Fibroblast of lung (primary cell): Measurements from ENCODE around the gene TMEM52.

Source experiments
- EZH2 ChIP-seq: IDR thresholded peaks from 2 replicates; pipeline ENCODE4 v1.5.1; 2012; ENCODE audit warnings: low read length, control low read depth, mild to moderate bottlenecking; ENCODE audit errors: missing control alignments
- TF ChIP-seq, protein P1 (sequence below), 2 donors: IDR thresholded peaks in 1 of 2; conservative IDR thresholded peaks in 1 of 2; 1 replicate in 1 of 2; 2 replicates in 1 of 2; pipeline ENCODE4 v1.5.1; 2011 to 2012; ENCODE audit warnings: low read length in 2 of 2, control low read depth in 1 of 2, inconsistent platforms in 1 of 2, low read depth in 1 of 2, mild to moderate bottlenecking in 1 of 2

DNA sequence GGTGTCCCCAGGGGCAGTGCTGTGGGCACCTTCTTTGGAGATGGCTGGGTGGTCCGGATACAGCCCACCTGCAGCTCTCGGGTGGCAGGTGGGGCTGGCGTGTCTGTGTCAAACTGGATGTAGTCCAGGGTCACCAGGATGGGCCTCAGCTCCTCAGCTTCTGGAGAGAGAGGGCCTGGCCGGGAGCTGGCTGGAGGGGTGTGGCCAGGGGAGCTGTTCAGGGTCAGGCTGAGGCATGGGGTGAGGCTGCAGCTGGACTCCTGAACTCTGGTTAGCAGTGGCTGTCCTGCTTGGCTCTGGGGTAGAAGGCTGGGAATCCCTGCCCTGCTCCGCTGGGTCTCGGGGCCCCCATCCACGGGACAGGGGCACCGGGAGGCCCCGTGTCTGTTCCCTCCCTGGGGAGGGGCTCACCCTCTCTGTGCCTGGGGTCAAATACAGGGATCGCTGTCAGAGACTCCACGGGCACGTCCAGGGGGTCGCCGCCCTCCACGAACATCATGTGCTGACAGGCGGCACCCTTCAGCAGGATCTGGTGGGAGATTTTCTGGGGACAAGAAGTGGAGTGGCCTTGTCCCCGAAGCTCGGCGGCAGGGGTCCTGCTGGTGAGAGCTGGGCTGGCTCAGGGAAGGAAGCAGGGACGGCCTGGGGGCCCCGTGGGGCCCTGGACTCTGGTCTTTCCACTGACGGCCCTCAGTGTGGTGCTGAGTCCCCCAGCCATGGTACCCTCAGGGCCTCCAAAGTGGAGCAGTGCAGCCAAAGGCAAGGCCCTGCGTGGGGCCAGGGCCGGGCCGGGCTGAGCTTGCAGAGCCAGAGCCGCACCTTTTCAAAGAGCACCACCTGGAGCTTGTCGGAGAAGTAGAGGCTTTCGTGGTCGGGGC lies 4.1 kb upstream of the TMEM52 start:
- TF ChIP-seq, protein P1, sequence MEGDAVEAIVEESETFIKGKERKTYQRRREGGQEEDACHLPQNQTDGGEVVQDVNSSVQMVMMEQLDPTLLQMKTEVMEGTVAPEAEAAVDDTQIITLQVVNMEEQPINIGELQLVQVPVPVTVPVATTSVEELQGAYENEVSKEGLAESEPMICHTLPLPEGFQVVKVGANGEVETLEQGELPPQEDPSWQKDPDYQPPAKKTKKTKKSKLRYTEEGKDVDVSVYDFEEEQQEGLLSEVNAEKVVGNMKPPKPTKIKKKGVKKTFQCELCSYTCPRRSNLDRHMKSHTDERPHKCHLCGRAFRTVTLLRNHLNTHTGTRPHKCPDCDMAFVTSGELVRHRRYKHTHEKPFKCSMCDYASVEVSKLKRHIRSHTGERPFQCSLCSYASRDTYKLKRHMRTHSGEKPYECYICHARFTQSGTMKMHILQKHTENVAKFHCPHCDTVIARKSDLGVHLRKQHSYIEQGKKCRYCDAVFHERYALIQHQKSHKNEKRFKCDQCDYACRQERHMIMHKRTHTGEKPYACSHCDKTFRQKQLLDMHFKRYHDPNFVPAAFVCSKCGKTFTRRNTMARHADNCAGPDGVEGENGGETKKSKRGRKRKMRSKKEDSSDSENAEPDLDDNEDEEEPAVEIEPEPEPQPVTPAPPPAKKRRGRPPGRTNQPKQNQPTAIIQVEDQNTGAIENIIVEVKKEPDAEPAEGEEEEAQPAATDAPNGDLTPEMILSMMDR (conservative IDR thresholded peaks at IDR 0.05 in 1 of 2, IDR thresholded peaks at IDR 0.05 in 1 of 2; ENCODE audit: low read depth in 1 of 2, low read length in 2 of 2), result no peak
- no peak for TF ChIP-seq EZH2
